ENCODE measurements around the gene CCDC12.

GRCh38 chr3:46921871-46922271 lies 54.7 kb downstream of the CCDC12 start:
- no peak for TF ChIP-seq FOXP2 (optimal IDR thresholded peaks at IDR 0.05; ENCODE audit: control extremely low read depth, extremely low read length, insufficient read depth)
- no peak for TF ChIP-seq EZH2 (IDR thresholded peaks at IDR 0.05)
- TF ChIP-seq POLR2AphosphoS5 (IDR thresholded peaks at IDR 0.05; ENCODE audit: borderline replicate concordance, low read depth, low read length) = no peak

All from SK-N-MC (cell line).